Spleen (tissue), 11 donors: ENCODE results near the gene MELTF. TPM values are rescaled to one million over a fixed set of nuclear protein-coding genes. Genes with fewer than 3 reads are reported as not detected.
A peak's percentile ranks its signal among the peaks of the same experiment; 100 is the strongest.

ENCODE experiments used
- DNase-seq: peaks from one replicate; pipeline ENCODE4 v3.0.0-alpha.2; 2020
- H3K27ac ChIP-seq, 8 donors: fragments of 200-600 bp; sonication (generic) in 7 of 8; 1 replicate in 4 of 8; 2 replicates in 4 of 8; pipeline versions ENCODE4 v1.5.0 to v1.8.0; 2016 to 2021; ENCODE audit warnings: inconsistent platforms in 4 of 8, mild to moderate bottlenecking in 4 of 8, moderate library complexity in 1 of 8
- H3K27me3 ChIP-seq, 7 donors: fragments of 200-600 bp; sonication (generic) in 6 of 7; replicated peaks in 1 of 7; 1 replicate in 4 of 7; 2 replicates in 3 of 7; pipeline versions ENCODE4 v1.5.0 to v1.8.0; 2016 to 2021; ENCODE audit warnings: inconsistent platforms in 3 of 7, mild to moderate bottlenecking in 1 of 7
- H3K36me3 ChIP-seq, 6 donors: fragments of 200-600 bp; sonication (generic) in 5 of 6; 1 replicate in 4 of 6; 2 replicates in 2 of 6; pipeline versions ENCODE4 v1.5.0 to v1.8.0; 2016 to 2021; ENCODE audit warnings: inconsistent platforms in 2 of 6
- H3K4me1 ChIP-seq, 6 donors: fragments of 200-600 bp; sonication (generic) in 5 of 6; 1 replicate in 3 of 6; 2 replicates in 3 of 6; pipeline versions ENCODE4 v1.5.0 to v1.8.0; 2016 to 2021; ENCODE audit warnings: inconsistent platforms in 3 of 6
- H3K4me3 ChIP-seq, 8 donors: fragments of 200-600 bp; sonication (generic) in 7 of 8; 1 replicate in 4 of 8; 2 replicates in 4 of 8; pipeline versions ENCODE4 v1.5.0 to v1.8.0; 2016 to 2021; ENCODE audit warnings: inconsistent platforms in 4 of 8, mild to moderate bottlenecking in 4 of 8, moderate library complexity in 2 of 8
- H3K9me3 ChIP-seq, 8 donors: fragments of 200-600 bp; sonication (generic) in 7 of 8; 1 replicate in 4 of 8; 2 replicates in 4 of 8; pipeline versions ENCODE4 v1.5.0 to v1.8.0; 2016 to 2021; ENCODE audit warnings: inconsistent platforms in 4 of 8
- CTCF ChIP-seq, 11 experiments: fragments of 200-600 bp in 7 of 11; fragments of 450-650 bp in 4 of 11; sonication (generic) in 4 of 11; IDR thresholded peaks in 8 of 11; conservative IDR thresholded peaks in 3 of 11; 1 replicate in 7 of 11; 2 replicates in 4 of 11; pipeline versions ENCODE4 v1.4.0 to v1.8.0; 2016 to 2021; ENCODE audit warnings: antibody characterized with exemption in 11 of 11, inconsistent platforms in 4 of 11, mild to moderate bottlenecking in 1 of 11
- POLR2A ChIP-seq, 3 donors: fragments of 450-650 bp; IDR thresholded peaks; one replicate each; pipeline ENCODE4 v1.5.1; 2017; ENCODE audit warnings: antibody characterized with exemption in 3 of 3, mild to moderate bottlenecking in 1 of 3
- POLR2AphosphoS5 ChIP-seq, 3 donors: sonication (generic); formaldehyde crosslinking; IDR thresholded peaks; one replicate each; pipeline ENCODE4 v1.5.1; 2017; ENCODE audit warnings: antibody characterized with exemption in 3 of 3
- WGBS, 5 donors: extraction: QIAGEN DNeasy Blood & Tissue Kit in 3 of 5; methylation state at CpG; one replicate each; pipeline versions ENCODE4 v1.1.5 to v1.1.7; 2013 to 2018; 5-methylcytosine and 5-hydroxymethylcytosine counted together
- intact Hi-C: fragments of 100-400 bp; cut with DNase I; formaldehyde crosslinking; loops from one replicate; pipeline ENCODE4 v1.15.0; 2023; ENCODE audit warnings: low total_unique reads
- polyA plus RNA-seq, 3 donors: library from polyadenylated mRNA; stranded (reverse); fragments of 200-250 nt; gene quantifications; one replicate each; pipeline ENCODE4 v1.2.1, GENCODE V29; 2013
- total RNA-seq, 7 donors: library from RNA; depleted of rRNA in 3 of 7; stranded (reverse); fragments of >200 nt in 3 of 7; fragmentation: NEBNext Ultra II Directional in 4 of 7; extraction: Animal tissue kit (Norgen Biotek cat#: 25700) in 4 of 7; gene quantifications; one replicate each; pipeline versions ENCODE4 v1.1.0 to v1.2.1, GENCODE V29; 2016 to 2021
- donor health status: healthy with polysubstance abuse.
- donor health status: DM: no; HTN: no; CAD: no; lungs with moderate emphysema.
- donor health status: DM: no; HTN: no; CAD: no.
- donor health status: Bipolar disorder and iron deficiency.
- donor health status: healthy.
- donor health status: DM: no; HTN: no; CAD: no.
- donor health status: DM: yes; HTN: yes; CAD: no.

MELTF gene
- total and polyA plus RNA-seq, 10 donors, result 0.41 to 3.9 (median 1.4) TPM

- intact Hi-C loops, result no loop called here
- no peaks in the 10 kb centered on the region for H3K4me1 ChIP-seq
- H3K36me3 ChIP-seq, result no peaks in the 10 kb centered on the region
- H3K4me3 ChIP-seq, result no peak overlapping the region
- TF ChIP-seq POLR2AphosphoS5 (IDR thresholded peaks at IDR 0.05) (no peak), CTCF (IDR thresholded peaks at IDR 0.05 in 8 of 11, conservative IDR thresholded peaks at IDR 0.05 in 3 of 11) (no peak), POLR2A (IDR thresholded peaks at IDR 0.05) (no peak)
- peak; percentile 35 for DNase-seq
- 70 to 79% (median 74%) methylated on average over 7 to 12 of the region's 12 CpGs for WGBS, 5 donors
- peaks cover 0 to 22% (median 0%) of the 10 kb centered on the region in 7 donors for H3K27me3 ChIP-seq
- no peak overlapping the region for H3K27ac ChIP-seq
- peaks cover 0 to 8% (median 4%) of the 10 kb centered on the region in 8 donors for H3K9me3 ChIP-seq
Observed at GRCh38 chr3:196988241-196989029, 41.2 kb downstream of the MELTF start.

GRCh38 chr3:196987022-196987421 lies 42.6 kb downstream of the MELTF start:
- intact Hi-C loops, result no loop called here
- H3K4me3 ChIP-seq, result no peak overlapping the region
- peak; percentile 33 for DNase-seq
- 76 to 89% (median 84%) methylated on average over 8 to 10 of the region's 10 CpGs for whole genome bisulfite sequencing, 5 donors
- no peak for TF ChIP-seq POLR2A (IDR thresholded peaks at IDR 0.05)
- no peak for TF ChIP-seq POLR2AphosphoS5 (IDR thresholded peaks at IDR 0.05)
- no peak for TF ChIP-seq CTCF (IDR thresholded peaks at IDR 0.05 in 8 of 11, conservative IDR thresholded peaks at IDR 0.05 in 3 of 11)
- no peaks in the 10 kb centered on the region for H3K36me3 ChIP-seq
- no peak overlapping the region for H3K27ac ChIP-seq
- peaks cover 0 to 19% (median 14%) of the 10 kb centered on the region in 8 donors for H3K9me3 ChIP-seq
- H3K27me3 ChIP-seq, result peaks cover 0 to 22% (median 0%) of the 10 kb centered on the region in 7 donors
- H3K4me1 ChIP-seq, result no peaks in the 10 kb centered on the region

- no peak overlapping the region for H3K4me3 ChIP-seq
- TF ChIP-seq POLR2A (IDR thresholded peaks at IDR 0.05), result no peak
- no peak for TF ChIP-seq POLR2AphosphoS5 (IDR thresholded peaks at IDR 0.05)
- TF ChIP-seq CTCF (IDR thresholded peaks at IDR 0.05 in 8 of 11, conservative IDR thresholded peaks at IDR 0.05 in 3 of 11), result no peak
- no peaks in the 10 kb centered on the region for H3K4me1 ChIP-seq
- intact Hi-C loops, result no loop called here
- peaks cover 0 to 19% (median 14%) of the 10 kb centered on the region in 8 donors for H3K9me3 ChIP-seq
- DNase-seq, result no peak
- H3K27ac ChIP-seq, result no peak overlapping the region
- peaks cover 0 to 22% (median 0%) of the 10 kb centered on the region in 7 donors for H3K27me3 ChIP-seq
- WGBS, 5 donors, result 85 to 94% (median 88%) methylated on average over 9 of the region's 9 CpGs
- no peaks in the 10 kb centered on the region for H3K36me3 ChIP-seq
Observed at GRCh38 chr3:196985954-196986885, 43.4 kb downstream of the MELTF start.
